SK-MEL-5 (cell line): ENCODE data around the gene VPS8. TPM values are rescaled to one million over a fixed set of nuclear protein-coding genes. Genes with fewer than 3 reads are reported as not detected.
"Not testable (repeated sequence)": the region's sequence is repeated elsewhere in the genome, so short reads cannot be mapped to it uniquely, and the experiment has no call there.

Experiments used
- DNase-seq: peaks from one replicate; pipeline ENCODE4 v3.0.0-alpha.2; 2016; ENCODE audit warnings: low read depth, low spot score
- in situ Hi-C: cut with HindIII; loops from 2 replicates; pipeline ENCODE4 v1.10.0; 2016; ENCODE audit warnings: low sequenced_read_pairs, high pct_unique_total_duplicates, low pct_unique_long_range_greater_than_20kb
- total RNA-seq: library from RNA; depleted of rRNA; stranded (reverse); fragments of >200 nt; shearing (Covaris generic); gene quantifications from 2 replicates; pipeline ENCODE4 v1.2.3, GENCODE V29; 2014

VPS8 gene
- total RNA-seq, 1 experiment from 2014 or later, result 51.5 TPM

DNA sequence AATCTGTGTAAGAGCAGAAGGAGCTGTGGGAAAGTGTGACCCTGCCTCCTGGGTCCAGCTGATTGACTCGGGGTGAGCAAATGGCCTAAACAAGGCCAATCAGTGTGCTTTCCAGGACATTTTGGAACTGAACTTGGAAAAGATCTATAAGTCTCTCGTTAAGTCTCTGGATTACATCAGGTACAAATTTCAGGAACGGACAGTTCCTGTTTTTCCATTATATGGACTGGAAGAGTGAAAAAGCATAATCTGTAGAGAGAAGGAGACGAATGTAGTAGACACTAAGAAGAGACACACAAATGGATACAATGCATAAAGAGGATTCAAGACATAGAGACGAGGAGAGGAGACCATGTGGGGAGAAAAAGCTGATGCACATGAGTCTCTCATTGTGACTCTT lies 173.6 kb downstream of the VPS8 start:
- in situ Hi-C loops, result no loop called here
- no peak for DNase-seq

DNA sequence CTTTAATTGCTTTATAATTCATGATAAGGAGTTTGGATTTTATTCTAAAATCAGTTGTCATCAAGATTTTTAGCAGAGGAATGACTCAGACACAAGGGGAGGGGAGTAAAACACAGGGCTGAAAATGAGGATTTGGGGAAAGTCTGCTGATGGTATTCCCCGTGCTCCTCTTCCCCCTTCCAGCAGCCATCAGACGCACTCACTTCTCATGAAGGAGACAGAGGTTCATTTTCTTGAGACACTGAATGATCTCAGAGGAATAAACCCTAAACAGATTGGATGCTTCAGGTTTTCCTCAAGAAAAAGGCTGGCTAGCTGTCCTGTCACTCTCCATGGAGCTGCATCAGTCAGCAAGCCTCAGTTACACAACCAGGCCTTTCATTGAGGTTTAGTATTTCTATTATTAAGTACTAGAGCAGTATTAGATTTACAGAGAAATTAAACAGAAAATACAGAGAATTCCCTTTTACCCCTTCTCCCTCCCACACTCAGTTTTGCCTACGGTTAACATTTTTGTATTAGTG lies 174.5 kb downstream of the VPS8 start:
- in situ Hi-C loops, result no loop called here
- no peak for DNase-seq

DNA sequence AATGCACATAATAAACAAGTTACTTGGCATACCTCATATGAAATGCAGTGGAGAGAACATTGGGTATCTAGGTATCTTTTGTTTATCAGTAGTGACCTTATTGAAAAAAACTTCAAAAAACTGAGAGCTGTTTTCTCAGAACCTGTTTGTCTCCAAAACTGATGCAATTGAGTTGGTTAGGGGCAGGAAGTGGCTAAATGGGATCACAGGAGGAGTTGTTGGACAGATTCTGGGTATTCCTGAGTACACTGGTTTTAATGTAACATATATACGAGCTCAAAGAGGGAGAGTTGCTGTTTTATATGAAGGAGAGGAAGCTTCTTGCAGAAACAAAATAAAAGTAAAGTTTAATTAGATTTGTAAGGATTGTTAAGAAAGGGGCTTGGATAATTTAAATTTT lies 181.4 kb downstream of the VPS8 start:
- in situ Hi-C loops, result no loop called here

DNA sequence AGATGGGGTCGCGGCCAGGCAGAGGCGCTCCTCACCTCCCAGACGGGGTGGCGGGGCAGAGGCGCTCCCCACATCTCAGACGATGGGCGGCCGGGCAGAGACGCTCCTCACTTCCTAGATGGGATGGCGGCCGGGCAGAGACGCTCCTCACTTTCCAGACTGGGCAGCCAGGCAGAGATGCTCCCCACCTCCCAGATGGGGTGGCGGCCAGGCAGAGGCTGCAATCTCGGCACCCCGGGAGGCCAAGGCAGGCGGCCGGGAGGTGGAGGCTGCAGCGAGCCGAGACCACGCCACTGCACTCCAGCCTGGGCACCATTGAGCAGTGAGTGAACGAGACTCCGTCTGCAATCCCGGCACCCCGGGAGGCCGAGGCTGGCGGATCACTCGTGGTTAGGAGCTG lies 191.9 kb downstream of the VPS8 start:
- in situ Hi-C loops, DNase-seq: not testable (repeated sequence)

More for the DNA sequence above, 181.4 kb downstream of the VPS8 start:
- no peak for DNase-seq

DNA sequence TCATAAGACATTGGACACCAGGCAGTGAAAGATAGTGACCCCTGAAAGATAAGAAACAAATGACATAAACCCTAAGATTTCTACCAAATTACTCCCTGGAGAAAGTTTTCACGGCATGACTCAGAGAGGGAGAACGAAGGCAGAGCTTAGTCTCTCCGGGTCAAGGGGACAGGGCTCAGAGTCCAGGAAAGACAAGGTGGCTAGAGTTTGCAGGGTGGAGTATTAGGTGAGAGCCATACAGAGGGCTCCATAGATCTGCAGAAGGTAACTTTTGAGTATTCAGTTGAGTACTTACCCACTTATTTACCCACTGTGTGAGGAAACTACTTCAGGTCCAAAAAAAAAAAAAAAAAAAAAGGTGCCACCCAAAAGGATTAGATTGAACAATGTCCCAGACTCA lies 197.7 kb downstream of the VPS8 start:
- DNase-seq, result no peak
- in situ Hi-C loops, result no loop called here

DNA sequence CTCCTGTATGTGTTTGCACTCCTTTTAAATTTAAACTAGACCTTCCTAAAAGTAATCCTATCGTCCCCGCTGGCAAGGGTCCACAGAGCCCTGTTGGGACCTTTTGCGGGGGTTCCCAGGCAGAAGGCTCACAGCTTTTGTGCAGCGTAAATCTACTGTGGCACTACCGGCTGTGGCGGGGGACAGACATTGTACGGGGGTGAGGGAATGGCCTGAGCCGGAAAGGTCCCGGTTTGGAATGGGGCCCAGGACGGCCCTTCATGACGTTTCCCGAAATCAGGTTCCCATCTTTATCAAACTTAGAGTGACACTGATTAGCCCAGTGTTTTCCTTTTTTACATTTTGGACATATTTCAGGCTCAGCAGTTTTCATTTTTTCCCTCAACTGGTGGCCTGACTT lies 205.6 kb downstream of the VPS8 start:
- DNase-seq, in situ Hi-C loops: not testable (repeated sequence)

DNA sequence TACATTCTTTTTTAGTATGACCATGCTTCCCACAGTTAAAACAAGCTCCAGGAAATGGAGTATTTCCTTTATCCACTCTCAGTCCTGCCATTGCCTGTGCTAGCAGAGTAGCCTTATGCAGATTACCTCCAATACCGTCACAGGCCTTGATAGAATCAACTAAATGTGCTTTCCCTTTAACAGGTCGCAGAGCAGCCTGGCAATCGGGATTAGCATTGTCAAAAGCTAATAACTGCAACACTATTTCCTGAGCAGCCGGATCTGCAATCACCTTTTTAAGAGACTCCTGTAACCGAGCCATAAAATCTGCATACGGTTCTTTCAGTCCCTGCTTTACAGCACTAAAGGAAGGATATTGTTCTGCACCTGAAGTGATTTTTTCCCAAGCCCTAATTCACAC lies 206.0 kb downstream of the VPS8 start:
- in situ Hi-C loops, DNase-seq: not testable (repeated sequence)

DNA sequence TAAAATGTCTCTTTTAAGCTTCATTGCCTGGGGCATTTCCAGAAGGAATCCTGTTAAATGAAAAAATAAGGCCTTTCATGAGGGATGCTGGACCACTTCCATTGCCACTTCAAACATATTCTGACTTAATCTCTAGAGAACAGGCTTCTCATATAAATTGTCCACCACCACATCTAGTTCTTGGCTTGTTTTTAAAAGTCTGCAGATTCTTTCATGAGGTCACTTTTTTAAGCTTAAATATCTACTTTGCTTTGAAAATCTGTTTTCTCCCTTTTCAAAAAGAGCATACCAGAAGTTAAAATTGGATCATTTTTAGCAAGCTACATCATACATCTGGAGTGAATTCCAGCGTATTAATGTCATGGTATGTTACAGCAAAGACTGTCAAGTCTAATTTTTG lies 209.3 kb downstream of the VPS8 start:
- DNase-seq, result no peak
- in situ Hi-C loops, result no loop called here

DNA sequence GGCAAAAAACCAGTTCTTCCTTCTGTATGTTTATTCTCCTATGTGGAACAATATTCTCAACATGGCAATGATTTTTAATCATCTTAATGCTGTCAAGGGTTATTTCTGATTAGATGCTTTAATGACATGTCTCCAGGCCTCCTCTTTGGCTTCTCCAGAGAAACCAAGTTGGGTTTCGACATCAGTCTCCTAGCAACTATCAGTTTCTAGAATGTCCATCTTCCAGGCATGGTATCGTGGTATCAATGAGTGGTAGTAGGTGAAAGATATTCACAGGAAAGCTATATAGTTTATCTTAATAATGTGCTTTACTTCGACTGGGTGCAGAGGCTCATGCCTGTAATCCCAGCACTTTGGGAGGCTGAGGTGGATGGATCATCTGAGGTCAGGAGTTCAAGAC lies 212.4 kb downstream of the VPS8 start:
- DNase-seq, result no peak
- in situ Hi-C loops, result no loop called here

DNA sequence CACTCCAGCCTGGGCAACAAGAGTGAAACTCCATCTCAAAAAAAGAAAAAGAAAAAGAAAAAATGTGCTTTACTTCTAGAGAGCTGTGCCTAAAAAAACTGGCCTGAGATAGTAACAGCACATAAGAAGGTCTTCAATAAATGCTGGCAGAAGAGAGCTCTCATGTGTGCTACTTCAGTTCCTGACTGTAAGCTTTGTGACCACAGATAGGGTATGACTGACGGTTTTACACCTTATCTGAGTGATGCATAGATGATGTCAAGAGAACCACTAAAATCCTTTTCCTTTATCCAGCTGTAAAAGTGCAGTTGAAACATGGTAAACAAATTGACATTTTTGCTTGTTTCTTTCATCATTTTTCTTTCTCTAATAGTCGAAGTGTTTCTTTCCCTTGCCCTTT lies 213.0 kb downstream of the VPS8 start:
- in situ Hi-C loops, result no loop called here
- DNase-seq, result no peak

DNA sequence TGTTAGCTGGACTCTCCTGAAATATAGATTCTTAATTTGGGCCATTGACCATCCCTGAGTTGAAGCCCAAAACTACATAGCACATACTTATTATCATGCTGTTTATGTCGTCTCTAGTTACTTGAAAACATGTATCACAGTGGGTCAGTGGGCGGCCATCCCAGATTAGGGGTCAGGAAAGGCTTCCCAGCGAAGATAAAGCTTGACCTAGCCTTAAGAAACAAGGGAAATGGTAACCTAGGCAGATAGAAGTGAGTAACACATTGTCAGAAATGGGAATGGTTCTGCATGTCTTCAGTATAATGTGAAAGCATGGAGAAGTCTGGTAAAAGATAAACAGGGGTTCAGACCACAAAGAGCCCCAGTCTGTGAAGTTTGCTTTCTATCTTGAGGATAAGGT lies 216.2 kb downstream of the VPS8 start:
- in situ Hi-C loops, result no loop called here
- no peak for DNase-seq

DNA sequence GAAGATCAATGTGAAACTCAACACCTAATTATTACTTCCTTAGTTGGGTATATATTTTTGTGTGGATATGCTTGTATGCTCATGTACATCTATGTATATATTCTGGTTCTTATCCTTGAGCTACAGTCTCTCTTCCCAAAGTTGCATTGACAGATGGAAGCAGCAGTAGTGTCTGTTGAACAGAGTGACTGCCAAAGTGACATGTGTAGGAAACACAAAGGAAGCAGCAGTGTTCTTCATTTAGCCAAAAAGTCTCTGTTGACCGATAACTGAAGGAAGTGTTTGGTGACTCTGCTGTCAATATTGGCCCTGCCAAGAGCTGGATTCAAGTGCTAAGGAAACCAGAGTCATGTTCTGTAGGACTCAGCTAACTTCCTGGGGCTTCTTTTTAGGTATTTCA lies 217.1 kb downstream of the VPS8 start:
- DNase-seq, result no peak
- in situ Hi-C loops, result no loop called here

DNA sequence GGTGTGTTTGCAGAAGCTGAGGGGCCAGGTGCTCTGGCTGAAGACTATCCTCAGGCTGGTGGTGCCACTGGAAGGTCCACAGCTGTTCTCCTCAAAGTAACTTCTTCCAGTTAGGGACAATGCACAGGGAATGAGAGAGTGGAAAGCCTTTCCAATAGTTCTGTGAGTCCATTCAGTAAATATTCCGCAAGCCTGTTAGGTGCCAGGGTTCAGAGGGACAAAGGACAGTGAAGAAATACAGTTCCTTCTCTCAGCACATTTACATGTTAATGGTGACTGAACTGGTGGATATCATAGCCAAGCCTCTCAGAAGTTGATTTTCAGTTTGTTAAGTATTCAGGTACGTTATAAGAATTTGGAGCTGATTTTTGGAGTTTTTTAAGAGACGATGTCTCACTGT lies 218.4 kb downstream of the VPS8 start:
- DNase-seq, result no peak
- in situ Hi-C loops, result no loop called here

DNA sequence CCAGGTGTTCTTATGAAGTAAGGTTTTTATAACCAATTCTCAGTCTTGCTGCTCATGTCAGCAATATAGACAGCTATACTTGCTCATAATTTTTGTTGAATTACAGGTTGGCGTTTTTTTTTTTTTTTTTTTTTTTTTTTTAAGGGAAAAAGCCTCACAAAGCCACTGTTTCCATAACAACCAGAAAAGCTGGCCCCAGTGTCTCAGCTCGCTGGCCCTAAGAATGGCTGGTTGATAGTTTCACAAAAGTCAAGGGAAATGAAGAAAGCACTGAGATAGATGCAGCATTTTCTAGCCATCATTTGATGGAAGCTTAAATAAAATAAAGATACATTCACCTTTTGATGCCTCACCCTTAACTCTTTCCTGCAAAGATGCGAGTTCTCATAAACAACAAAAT lies 219.0 kb downstream of the VPS8 start:
- in situ Hi-C loops, result no loop called here
- DNase-seq, result no peak

DNA sequence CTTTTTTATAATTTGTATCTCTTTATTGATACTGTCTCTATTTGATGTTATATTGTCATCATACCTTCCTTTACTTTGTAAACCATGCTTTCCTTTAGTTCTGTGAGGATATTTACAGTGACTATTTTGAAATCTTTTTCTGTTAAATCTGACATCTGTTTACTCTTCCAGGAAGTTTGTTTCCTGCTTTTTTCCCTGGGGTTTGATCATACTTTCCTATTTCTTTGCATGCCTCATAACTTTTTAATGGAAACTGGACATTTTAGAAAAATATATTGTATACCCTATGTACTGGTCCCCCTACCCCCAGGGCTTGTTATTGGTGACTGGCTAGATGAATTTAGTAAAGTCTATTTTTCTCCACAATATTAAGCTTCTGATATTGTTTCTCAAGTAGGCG lies 225.8 kb downstream of the VPS8 start:
- DNase-seq, result no peak
- in situ Hi-C loops, result no loop called here

DNA sequence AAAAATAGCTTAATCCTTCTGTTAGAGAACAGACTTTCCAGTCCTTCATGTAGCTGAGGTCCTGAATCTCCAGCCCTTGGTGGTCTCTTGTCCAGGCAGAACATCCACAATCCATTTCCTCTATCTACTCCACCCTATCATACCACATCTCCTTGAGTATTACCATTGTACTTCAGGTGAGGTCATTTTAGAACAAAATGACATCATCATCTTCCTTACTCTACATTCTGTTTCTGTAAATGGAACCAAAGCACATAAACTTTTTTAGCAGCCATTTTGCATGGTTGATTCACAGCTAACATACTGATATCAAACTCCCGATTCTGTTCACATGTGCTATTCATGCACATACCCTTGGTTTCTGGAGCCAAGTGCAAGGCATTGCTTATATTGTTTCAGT lies 228.5 kb downstream of the VPS8 start:
- DNase-seq, result no peak
- in situ Hi-C loops, result no loop called here

DNA sequence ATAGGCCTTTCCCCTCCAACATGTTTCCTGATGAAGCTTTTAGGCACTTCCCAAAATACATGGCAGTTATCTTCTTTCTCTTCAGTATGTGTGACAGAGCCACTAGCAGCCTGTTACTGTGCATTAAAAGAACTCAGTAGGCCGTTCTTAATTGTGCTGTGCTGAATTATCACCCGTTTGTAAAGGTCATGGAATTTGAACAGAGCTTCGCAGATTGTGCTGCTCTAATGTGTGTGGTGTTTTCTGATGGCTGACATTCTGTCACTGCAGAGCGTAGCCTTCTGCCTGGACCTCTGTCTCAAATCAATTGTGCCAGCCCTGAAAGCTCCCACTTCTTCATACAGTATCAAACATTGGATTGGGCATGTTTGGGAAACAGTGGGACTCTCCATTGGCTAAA lies 229.6 kb downstream of the VPS8 start:
- no peak for DNase-seq
- in situ Hi-C loops, result no loop called here

DNA sequence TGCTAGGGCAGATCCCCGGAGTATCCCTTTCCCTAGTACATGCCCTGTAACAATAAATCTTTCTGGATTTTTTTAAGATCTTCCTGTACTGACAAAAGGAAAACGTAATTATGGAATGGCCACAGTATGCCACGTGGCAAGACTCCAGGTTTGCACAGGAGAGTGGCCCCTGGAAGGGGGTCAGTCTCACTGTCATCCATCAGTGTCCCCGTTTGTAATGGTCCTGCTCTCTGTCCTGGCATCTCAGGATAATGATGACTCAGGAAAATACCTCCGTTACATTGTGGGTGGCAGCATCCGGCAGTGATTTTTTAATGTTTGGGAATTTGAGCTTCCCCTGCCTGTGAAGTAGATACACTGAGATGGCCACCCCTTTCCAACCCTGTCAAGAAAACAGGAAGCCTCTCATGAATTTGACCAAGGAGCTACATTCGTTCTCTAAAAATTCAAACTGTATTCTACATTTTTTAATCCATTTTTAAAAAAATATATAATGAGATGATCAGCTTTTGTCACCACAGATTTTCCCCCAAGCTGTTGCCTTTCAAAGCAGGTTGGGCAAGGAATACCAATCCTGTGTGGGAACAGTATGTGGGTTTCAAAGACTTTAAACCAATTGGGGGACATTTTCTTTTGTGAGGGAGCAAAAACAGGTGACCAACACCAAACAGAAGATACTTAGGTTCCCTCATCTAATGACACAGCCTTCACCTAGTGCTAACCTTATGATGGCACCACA lies 230.5 kb downstream of the VPS8 start:
- in situ Hi-C loops, result no loop called here
- no peak for DNase-seq

DNA sequence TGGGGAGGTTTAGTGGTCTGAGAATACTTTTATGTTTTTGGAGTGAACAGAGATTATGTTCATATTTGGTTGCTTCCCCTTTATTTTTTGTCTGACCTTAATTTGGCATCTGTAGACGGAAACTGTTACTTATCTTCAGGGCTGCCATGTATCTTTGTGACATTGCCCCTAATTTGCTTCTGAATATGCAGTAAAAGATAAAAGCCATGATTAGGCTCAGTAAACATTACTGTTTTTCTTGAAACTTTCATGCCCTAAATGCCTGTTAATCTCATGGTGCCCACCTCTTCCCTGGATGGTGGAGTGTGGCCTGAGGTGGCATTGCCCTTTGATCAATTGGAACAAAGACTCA lies 234.2 kb downstream of the VPS8 start:
- in situ Hi-C loops, result no loop called here
- no peak for DNase-seq

DNA sequence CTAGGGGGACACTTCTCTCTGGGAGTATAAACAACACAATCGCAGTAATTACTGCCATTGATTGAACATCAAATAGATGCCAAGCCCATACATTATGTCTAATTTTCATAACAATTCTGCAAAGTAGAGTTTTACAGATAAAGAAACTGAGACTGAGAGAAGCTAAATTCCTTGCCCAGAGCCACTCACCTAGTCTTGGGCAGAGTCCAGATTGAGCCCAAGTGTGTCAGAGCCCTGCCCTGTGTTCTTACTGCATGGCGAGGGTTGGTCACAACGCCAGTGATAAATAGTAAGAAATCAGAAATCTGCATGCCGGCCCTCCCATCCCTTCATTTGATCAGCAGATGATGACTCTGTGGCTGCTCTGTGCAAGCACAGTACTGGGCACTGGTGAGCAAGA lies 234.6 kb downstream of the VPS8 start:
- no peak for DNase-seq
- in situ Hi-C loops, result no loop called here
